Measurements from ENCODE around the gene YPEL3.
A peak's percentile ranks its signal among the peaks of the same experiment; 100 is the strongest.

The YPEL3 gene

DNA sequence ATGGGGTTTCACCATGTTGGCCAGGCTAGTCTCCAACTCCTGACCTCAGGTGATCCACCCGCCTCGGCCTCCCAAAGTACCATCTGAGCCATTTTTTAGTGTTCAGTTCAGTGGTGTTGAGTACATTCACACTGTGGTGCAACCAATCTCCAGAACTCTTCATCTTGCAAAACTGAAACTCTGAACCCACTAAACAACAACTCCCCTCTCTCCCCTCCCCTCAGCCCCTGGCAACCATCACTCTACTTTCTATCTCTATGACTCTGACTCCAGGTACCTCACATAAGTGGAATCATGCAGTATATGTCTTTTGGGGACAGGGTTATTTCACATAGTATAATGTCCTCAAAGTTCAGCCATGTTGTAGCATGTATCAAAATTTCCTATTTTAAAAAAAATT lies 45.7 kb upstream of the YPEL3 start:
- TF ChIP-seq POLR2AphosphoS5 (IDR thresholded peaks at IDR 0.05; ENCODE audit: low read depth) = no peak
- TF ChIP-seq SPI1 (IDR thresholded peaks at IDR 0.05; ENCODE audit: borderline replicate concordance, low read depth) = no peak
- TF ChIP-seq, protein P1, sequence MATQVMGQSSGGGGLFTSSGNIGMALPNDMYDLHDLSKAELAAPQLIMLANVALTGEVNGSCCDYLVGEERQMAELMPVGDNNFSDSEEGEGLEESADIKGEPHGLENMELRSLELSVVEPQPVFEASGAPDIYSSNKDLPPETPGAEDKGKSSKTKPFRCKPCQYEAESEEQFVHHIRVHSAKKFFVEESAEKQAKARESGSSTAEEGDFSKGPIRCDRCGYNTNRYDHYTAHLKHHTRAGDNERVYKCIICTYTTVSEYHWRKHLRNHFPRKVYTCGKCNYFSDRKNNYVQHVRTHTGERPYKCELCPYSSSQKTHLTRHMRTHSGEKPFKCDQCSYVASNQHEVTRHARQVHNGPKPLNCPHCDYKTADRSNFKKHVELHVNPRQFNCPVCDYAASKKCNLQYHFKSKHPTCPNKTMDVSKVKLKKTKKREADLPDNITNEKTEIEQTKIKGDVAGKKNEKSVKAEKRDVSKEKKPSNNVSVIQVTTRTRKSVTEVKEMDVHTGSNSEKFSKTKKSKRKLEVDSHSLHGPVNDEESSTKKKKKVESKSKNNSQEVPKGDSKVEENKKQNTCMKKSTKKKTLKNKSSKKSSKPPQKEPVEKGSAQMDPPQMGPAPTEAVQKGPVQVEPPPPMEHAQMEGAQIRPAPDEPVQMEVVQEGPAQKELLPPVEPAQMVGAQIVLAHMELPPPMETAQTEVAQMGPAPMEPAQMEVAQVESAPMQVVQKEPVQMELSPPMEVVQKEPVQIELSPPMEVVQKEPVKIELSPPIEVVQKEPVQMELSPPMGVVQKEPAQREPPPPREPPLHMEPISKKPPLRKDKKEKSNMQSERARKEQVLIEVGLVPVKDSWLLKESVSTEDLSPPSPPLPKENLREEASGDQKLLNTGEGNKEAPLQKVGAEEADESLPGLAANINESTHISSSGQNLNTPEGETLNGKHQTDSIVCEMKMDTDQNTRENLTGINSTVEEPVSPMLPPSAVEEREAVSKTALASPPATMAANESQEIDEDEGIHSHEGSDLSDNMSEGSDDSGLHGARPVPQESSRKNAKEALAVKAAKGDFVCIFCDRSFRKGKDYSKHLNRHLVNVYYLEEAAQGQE (IDR thresholded peaks at IDR 0.05; ENCODE audit: insufficient replicate concordance, low read depth) = no peak
- no peak for TF ChIP-seq GABPA (IDR thresholded peaks at IDR 0.05; ENCODE audit: low read depth)
- TF ChIP-seq, protein P2, sequence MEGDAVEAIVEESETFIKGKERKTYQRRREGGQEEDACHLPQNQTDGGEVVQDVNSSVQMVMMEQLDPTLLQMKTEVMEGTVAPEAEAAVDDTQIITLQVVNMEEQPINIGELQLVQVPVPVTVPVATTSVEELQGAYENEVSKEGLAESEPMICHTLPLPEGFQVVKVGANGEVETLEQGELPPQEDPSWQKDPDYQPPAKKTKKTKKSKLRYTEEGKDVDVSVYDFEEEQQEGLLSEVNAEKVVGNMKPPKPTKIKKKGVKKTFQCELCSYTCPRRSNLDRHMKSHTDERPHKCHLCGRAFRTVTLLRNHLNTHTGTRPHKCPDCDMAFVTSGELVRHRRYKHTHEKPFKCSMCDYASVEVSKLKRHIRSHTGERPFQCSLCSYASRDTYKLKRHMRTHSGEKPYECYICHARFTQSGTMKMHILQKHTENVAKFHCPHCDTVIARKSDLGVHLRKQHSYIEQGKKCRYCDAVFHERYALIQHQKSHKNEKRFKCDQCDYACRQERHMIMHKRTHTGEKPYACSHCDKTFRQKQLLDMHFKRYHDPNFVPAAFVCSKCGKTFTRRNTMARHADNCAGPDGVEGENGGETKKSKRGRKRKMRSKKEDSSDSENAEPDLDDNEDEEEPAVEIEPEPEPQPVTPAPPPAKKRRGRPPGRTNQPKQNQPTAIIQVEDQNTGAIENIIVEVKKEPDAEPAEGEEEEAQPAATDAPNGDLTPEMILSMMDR (IDR thresholded peaks at IDR 0.05; ENCODE audit: insufficient read depth, low read length) = no peak
- H3K27me3 ChIP-seq (ENCODE audit: insufficient read depth, poor library complexity, severe bottlenecking) = no peaks in the 10 kb centered on the region
- H3K4me3 ChIP-seq (replicated peaks; ENCODE audit: insufficient read depth, low read length) = no peak overlapping the region
- no peak overlapping the region for H3K27ac ChIP-seq (replicated peaks)
- no peak for DNase-seq (ENCODE audit: low read depth in 1 of 2, low spot score in 1 of 2)

DNA sequence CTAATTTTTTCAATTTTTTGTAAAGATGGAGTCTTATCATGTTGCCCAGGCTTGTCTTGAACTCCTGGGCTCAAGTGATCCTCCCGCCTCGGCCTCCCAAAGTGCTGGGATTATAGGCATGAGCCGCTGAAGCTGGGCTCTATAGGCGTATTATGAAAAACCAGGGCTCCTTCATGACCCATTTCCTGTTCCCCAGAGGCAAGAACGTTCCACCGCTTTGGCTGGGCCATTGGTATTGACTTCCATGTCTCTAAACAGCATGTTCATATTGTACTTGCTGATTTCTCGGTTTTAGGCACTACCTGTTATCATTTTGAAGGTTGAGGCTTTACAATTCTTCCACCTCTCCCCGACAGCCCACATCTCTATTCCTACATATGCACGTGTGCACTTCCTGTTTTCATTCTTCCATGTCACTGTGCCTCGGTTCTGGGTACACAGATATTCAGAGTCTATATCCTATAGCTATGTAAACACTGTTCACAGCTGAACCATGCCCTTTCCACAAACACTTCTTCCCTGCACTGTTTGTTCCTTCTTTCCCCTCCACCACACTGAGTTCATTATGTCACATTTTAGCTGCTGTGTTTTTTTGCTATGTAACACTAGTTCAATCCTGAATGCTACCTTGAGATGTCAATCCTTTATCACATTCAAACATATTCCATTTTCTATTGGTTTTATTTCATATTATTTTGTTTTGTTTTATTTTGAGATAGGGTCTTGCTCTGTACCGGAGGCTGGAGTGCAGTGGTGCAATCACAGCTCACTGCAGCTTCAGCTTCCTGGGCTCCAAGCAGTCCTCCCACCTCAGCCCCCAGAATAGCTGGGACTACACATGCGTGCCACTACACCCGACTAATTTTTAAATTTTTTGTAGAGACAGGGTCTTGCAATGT lies 43.8 kb upstream of the YPEL3 start:
- peak in 1 of 2 experiments; percentile 44 for DNase-seq (ENCODE audit: low read depth in 1 of 2, low spot score in 1 of 2)

DNA sequence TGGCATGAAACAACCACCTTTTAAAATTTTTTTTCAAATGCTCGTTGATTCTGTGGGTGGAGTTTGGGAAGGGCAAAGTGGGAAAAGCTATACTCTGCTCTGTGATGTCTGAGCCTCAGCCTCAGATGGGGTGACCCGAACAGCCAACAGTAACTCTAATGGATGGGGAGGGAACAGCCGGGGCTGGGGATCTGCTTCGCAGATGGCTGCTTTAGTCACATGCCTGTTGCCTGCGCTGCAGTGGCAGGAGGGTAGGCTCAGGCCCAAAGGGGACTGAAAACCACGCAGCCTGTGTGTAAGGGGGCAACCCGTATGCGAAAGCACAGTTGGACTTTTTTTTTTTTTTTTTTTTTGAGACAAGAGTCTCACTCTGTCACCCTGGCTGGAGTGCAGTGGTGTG lies 41.9 kb upstream of the YPEL3 start:
- TF ChIP-seq, protein P2 (IDR thresholded peaks at IDR 0.05; ENCODE audit: insufficient read depth, low read length) = no peak
- TF ChIP-seq POLR2AphosphoS5 (IDR thresholded peaks at IDR 0.05; ENCODE audit: low read depth) (no peak), SPI1 (IDR thresholded peaks at IDR 0.05; ENCODE audit: borderline replicate concordance, low read depth) (no peak), GABPA (IDR thresholded peaks at IDR 0.05; ENCODE audit: low read depth) (no peak)
- TF ChIP-seq, protein P1 (IDR thresholded peaks at IDR 0.05; ENCODE audit: insufficient replicate concordance, low read depth) = no peak
- no peak for DNase-seq (ENCODE audit: low read depth in 1 of 2, low spot score in 1 of 2)
- no peak overlapping the region for H3K4me3 ChIP-seq (replicated peaks; ENCODE audit: insufficient read depth, low read length)
- no peak overlapping the region for H3K27ac ChIP-seq (replicated peaks)
- no peaks in the 10 kb centered on the region for H3K27me3 ChIP-seq (ENCODE audit: insufficient read depth, poor library complexity, severe bottlenecking)

More for the DNA sequence above, 43.8 kb upstream of the YPEL3 start:
- peak overlapping the region; percentile 48 for H3K27ac ChIP-seq (replicated peaks)
- TF ChIP-seq SPI1 (IDR thresholded peaks at IDR 0.05; ENCODE audit: borderline replicate concordance, low read depth) = peak; percentile 96
- TF ChIP-seq, protein P1 (IDR thresholded peaks at IDR 0.05; ENCODE audit: insufficient replicate concordance, low read depth) = no peak
- no peak overlapping the region for H3K4me3 ChIP-seq (replicated peaks; ENCODE audit: insufficient read depth, low read length)
- H3K27me3 ChIP-seq (ENCODE audit: insufficient read depth, poor library complexity, severe bottlenecking) = no peaks in the 10 kb centered on the region

All from HL-60 (cell line).